ENCODE results near the gene SCT.

Gene SCT

GRCh38 chr11:586376-587316 is 40.3 kb downstream of the SCT start:
- DNase-seq (ENCODE audit: low spot score), result no peak

GRCh38 chr11:584287-584686 is 42.7 kb downstream of the SCT start:
- DNase-seq (ENCODE audit: low spot score), result no peak

GRCh38 chr11:581752-582151 is 45.2 kb downstream of the SCT start:
- no peak for DNase-seq (ENCODE audit: low spot score)

- no peak for DNase-seq (ENCODE audit: low spot score)
Measured at GRCh38 chr11:581342-581741, 45.6 kb downstream of the SCT start.

GRCh38 chr11:579830-580601 is 47.0 kb downstream of the SCT start:
- no peak for DNase-seq (ENCODE audit: low spot score)

GRCh38 chr11:578276-579035 is 48.5 kb downstream of the SCT start:
- no peak for DNase-seq (ENCODE audit: low spot score)

- no peak for DNase-seq (ENCODE audit: low spot score)
Measured at GRCh38 chr11:577611-577894, 49.4 kb downstream of the SCT start.

GRCh38 chr11:576811-577610 is 50.0 kb downstream of the SCT start:
- DNase-seq (ENCODE audit: low spot score), result no peak
